KBM-7 (cell line): ENCODE data around the gene VWA1.
"Not testable (repeated sequence)": the region's sequence is repeated elsewhere in the genome, so short reads cannot be mapped to it uniquely, and the experiment has no call there.

Experiments used
- DNase-seq: peaks from one replicate; pipeline ENCODE4 v3.0.0-alpha.2; 2015
- in situ Hi-C: fragments of 300-500 bp; cut with MboI; formaldehyde crosslinking; loops from 2 replicates; pipeline ENCODE4 v1.14.3; 2020; ENCODE audit warnings: low sequenced_read_pairs, low pct_unique_long_range_greater_than_20kb, mixed read lengths

Gene VWA1

GRCh38 chr1:1421147-1421906, 14.2 kb upstream of the VWA1 start, which contains the start of gene ANKRD65:
TSS of gene ANKRD65 (minus strand) at chr1:1421276. CDS start at chr1:1421005, 271 bp downstream.
- in situ Hi-C loops = no loop called here
- no peak for DNase-seq

DNA sequence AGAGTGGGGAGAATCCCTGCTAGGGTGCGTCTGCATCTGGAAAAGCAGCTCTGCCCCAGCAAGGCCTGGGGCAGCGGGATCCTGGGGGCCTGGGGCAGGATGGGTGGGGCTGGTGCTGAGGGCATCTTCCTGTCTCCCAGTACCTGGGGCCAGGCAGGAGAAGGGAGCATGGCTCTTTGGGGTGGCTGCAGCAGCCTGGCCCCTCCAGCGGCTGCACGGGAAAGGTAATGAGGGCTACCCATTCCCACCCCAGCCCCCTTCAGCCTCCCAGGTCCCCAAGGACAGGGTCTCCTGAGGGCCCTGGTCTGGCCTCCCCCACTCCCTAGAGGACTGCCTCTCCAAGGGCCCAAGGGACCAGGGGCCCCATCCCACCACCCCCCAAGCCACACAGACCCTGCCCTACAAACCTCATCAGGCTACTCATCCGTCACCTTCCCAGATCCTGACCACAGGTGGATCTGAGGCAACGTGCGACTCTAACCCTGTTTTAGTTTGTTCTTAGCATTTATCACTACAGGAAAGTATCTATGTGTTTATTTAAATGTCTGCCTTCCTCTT, 13.5 kb upstream of the VWA1 start:
- in situ Hi-C loops = no loop called here
- no peak for DNase-seq

DNA sequence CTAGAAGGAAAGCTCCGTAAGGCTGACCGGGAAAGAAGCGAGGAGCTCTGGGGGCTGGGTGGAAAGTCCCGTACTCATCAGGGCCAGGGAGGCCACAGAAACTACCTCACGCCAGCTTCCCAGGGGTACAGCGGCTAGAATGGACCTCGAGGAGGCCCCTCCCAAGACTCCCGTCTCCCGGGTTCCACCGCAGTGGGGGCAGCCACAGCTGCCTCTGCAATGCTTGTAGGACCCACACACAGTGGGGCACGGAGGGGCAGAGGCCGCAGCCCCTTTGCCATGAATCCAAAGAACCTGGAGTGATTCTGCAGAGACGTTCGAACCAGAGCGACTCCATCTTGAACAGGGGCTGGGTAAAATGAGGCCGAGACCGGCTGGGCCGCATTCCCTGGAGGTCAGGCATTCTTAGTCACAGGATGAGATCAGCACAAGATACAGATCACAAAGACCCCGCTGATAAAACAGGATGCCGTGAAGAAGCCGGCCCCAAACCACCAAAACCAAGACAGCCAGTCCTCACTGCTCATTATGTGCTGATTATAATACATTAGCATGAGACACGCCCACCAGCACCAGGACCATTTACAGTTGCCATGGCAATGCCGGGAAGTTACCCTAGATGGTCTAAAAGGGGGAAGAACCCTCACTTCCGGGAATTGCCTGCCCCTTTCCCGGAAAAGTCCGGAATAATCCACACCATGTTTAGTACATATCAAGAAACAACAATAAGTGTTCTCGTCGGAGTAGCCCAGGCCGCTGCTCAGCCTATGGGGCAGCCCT, 12.8 kb upstream of the VWA1 start:
- in situ Hi-C loops = no loop called here
- DNase-seq = no peak

DNA sequence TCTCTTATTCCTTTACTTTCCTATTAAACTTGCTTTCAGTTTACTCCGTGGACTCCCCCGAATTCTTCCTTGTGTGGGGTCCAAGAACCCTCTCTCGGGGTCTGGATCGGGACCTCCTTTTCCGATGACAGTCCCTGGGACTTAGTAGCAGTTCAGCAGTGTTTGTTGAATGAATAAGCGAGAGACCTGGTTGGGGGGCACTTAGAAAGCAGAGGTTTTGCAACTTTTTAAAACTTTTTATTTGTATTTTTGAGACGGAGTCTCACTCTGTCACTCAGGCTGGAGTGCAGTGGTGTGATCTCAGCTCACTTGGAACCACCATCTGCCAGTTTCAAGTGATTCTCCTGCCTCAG, 12.3 kb upstream of the VWA1 start:
- in situ Hi-C loops = no loop called here
- DNase-seq = no peak

DNA sequence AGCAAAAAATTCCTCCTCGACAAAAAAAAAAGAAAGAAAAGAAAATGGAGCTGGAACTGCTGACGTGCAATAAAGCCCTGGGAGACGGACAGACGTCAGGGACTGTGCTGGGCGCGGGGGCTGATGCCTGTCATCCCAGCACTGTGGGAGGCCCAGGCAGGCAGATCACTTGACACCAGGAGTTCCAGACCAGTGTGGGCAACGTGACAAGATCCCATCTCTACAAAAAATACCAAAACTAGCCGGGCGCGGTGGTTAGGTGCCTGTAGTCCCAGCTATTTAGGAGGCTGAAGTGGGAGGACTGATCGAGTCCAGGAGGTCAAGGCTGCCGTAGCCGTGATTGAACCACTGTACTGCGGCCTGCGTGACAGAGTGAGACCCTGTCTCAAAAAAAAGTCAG, 10.8 kb upstream of the VWA1 start:
- in situ Hi-C loops = no loop called here
- DNase-seq = no peak

- no peak for DNase-seq
- in situ Hi-C loops = no loop called here
These were observed 10.1 kb upstream of the VWA1 start for GRCh38 chr1:1425426-1425752.

- in situ Hi-C loops = no loop called here
- DNase-seq = no peak
These were observed 9.6 kb upstream of the VWA1 start for GRCh38 chr1:1425753-1426495.

DNA sequence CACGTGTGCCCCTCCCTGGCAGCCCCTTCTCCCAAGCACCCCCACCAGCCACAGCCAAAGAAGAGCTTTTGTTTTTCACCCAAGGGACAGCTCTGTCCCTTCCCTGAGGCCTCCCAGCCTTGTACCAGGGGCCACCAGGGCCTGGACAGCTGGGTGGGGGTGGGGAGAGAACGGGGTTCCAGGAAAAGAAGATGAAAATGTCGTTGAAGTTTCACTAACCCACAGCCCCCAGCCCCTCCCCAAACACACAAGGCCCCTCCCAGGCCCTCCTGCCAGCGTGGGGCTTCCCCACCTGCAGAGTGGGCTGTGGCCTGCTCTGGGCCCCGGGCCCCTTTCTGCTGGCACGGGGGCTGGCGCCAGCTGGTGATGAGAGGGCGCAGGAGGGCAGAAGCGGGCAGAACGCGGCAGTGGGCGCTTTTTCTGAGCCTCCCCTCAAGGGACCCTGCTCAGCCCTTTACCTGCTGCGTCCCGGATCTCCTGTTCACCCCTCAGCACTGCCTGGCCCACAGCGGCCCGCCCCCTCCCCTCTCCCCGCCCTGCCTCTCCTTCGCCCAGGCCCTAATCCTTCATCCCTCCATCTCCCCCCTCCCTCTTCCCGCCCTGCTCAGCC, 8.9 kb upstream of the VWA1 start:
- DNase-seq = no peak
- in situ Hi-C loops = no loop called here

DNA sequence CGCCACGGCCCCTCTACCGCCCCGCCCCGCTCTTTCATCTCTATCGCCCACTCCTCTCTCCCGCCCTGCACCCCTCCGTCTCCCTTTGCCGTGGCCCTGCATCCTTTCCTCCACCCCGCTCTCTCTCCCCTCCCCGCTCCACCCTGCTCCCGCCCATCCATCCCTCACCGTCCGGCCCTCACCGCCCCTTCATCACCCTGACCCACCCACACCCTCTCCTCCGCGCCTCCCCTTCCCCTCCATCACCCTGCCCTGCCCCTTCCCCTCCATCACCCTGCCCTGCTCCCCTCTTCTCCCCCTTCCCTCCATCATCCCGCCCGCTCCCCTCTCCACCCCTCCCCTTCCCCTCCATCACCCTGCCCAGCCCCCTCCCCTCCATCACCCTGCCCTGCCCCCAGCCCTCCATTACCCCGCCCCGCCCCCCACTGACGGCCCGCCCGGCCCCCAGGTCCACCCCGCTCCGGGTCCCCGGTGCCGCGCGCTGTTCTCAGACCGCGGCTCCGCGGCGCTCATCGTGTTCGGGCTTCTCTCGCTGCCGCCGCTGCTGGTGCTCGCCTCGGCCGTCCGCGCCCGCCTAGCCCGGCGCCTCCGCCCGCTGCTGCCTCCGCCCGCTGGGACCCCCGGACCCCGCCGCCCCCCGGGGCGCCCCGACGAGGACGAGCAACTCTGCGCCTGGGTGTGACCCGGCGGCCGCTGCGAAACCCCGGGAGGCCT, 8.2 kb upstream of the VWA1 start:
- DNase-seq = no peak

DNA sequence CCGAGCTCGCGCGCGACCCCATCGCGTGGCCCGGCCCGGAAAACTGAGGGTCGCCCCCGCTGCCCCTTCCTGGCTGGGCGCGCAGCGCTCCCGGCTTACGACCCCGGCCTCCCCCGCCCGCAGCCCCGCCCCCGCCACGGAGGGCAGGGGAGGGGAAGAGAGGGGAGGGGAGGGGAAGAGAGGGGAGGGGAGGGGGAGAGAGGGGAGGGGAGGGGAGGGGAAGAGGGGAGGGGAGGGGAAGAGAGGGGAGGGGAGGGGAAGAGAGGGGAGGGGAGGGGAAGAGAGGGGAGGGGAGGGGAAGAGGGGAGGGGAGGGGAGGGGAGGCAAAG, 7.7 kb upstream of the VWA1 start:
- in situ Hi-C loops = no loop called here
- no peak for DNase-seq

More for the DNA sequence above, 8.2 kb upstream of the VWA1 start:
- in situ Hi-C loops = no loop called here

- in situ Hi-C loops = no loop called here
- DNase-seq = no peak
These were observed 7.3 kb upstream of the VWA1 start for GRCh38 chr1:1428174-1428573.

DNA sequence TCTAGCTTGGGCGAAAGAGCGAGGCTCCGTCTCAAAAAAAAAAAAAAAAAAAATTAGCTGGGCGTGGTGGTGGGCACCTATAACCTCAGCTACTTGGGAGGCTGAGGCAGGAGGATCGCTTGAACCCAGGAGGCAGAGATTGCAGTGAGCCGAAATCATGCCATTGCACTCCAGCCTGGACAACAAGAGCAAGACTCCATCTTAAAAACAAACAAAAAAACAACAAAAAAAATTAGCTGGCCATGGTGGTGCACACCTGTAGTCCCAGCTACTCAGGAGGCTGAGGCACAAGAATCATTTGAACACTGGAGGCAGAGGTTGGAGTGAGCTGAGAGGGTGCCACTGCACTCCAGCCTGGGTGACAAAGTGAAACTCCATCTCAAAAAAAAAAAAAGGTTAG, 6.5 kb upstream of the VWA1 start:
- DNase-seq, in situ Hi-C loops: not testable (repeated sequence)

DNA sequence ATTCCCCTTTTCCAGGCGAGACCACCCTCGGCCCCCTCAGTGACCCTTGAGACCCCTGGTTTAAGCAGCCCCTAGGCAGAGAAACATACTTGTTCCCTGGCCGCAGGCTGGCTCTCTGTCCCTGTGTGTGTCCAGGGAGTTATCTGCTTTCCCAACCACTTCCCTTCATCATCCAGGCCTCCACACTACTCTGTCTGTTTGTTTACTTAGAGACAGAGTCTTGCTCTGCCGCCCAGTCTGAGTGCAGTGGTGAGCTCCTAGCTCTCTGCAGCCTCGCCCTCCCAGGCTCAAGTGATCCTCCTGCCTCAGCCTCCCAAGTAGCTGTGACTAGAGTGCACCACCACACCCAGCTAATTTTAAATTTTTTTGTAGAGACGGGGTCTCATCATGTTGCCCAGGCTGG, 5.8 kb upstream of the VWA1 start:
- in situ Hi-C loops = no loop called here
- no peak for DNase-seq

- in situ Hi-C loops = no loop called here
- no peak for DNase-seq
These were observed 5.1 kb upstream of the VWA1 start for GRCh38 chr1:1430114-1430982.

GRCh38 chr1:1430992-1431844, 4.3 kb upstream of the VWA1 start:
- in situ Hi-C loops = no loop called here
- DNase-seq = no peak

- no peak for DNase-seq
- in situ Hi-C loops = no loop called here
These were observed 3.6 kb upstream of the VWA1 start for GRCh38 chr1:1431845-1432273.

DNA sequence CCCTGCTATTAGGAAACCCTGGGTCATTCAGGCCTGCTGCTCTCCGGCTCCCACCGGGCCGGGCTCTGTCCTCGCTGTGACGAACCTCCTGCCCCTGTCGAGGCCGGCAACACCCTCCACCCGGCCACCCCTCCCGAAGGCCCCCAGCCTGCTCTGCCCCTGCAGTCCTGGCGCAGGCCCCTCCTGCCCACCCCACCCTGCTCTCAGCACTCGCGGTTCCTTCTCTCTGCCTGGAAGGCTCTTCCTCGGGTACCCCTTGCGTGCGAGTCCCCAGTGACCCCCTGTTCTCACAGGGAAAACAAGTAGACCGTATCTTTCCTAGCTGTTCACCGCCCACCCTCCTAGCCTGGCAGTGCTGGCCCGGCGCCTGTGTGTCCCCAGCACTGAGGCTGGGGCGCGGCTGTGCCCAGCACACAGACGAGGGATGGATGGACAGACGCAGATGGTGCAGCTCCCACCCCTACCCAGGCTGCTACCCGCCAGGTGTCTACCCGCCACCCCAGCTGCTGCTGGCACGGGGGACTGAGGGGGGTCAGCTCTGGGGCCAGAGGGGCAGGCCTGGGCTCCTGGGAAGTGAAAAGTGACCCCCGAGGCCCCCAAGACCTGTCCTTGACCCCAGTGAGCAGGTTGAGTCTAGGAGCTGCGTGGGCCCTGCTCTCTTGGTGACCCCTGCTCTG, 3.1 kb upstream of the VWA1 start:
- in situ Hi-C loops = no loop called here

More for the DNA sequence above, 3.1 kb upstream of the VWA1 start:
- no peak for DNase-seq
